HepG2 (cell line): Measurements from ENCODE around the gene RPSA. TPM values are rescaled to one million over a fixed set of nuclear protein-coding genes. Genes with fewer than 3 reads are reported as not detected.

Experiments
- ATAC-seq: fragments of 200-7000 bp; cut with Tn5 transposase; 3 replicates; pipeline ENCODE4 v1.9.1; 2020; ENCODE audit warnings: mild to moderate bottlenecking, moderate library complexity
- BruUV-seq: library from RNA; stranded (reverse); fragments of 400-500 nt; replicated peaks from 2 replicates; lab custom pipeline; 2021; lab: Mats Ljungman, UMichigan
- CTCF ChIA-PET: fragments of 300-600 bp; formaldehyde crosslinking; extraction: SDS; loops from one replicate; lab custom pipeline; 2021; ENCODE audit warnings: low total read pairs, inconsistent platforms, low intra/inter-chr PET ratio; lab: Yijun Ruan, JAX
- POLR2A ChIA-PET: fragments of 350-600 bp; sonication (Branson Sonifier 250); formaldehyde crosslinking; loops from one replicate; lab custom pipeline; 2020; ENCODE audit warnings: antibody characterized with exemption, inconsistent platforms; lab: Yijun Ruan, JAX
- DNase-seq: peaks from one replicate; pipeline ENCODE4 v3.0.0-alpha.2; 2015; ENCODE audit warnings: low spot score
- FAIRE-seq: peaks from 3 replicates; lab custom pipeline; 2011; peaks lifted over from hg19 to GRCh38; lab: Jason Lieb, UNC
- H2AFZ ChIP-seq: one replicate; pipeline ENCODE4 v1.6.1; 2011; ENCODE audit warnings: low read length, inconsistent platforms
- H3K27ac ChIP-seq: fragments of 300-600 bp; 3 replicates; pipeline ENCODE4 v1.8.0; 2011; ENCODE audit warnings: mixed run types, mild to moderate bottlenecking, mixed read lengths, low read length, inconsistent platforms; ENCODE audit not compliant: insufficient read depth; ENCODE audit errors: extremely low read length
- H3K27me3 ChIP-seq, 2 experiments: fragments of 200-600 bp in 1 of 2; 2 replicates in 1 of 2; 3 replicates in 1 of 2; pipeline versions ENCODE4 v1.6.0 to v1.8.0; 2011; ENCODE audit warnings: low read length in 2 of 2, mild to moderate bottlenecking in 2 of 2, moderate library complexity in 2 of 2, inconsistent platforms in 1 of 2; ENCODE audit not compliant: insufficient read depth in 2 of 2, control insufficient read depth in 1 of 2
- H3K36me3 ChIP-seq, 2 experiments: fragments of 200-600 bp in 1 of 2; replicated peaks in 1 of 2; 2 replicates in 1 of 2; 3 replicates in 1 of 2; pipeline versions ENCODE4 v1.5.1 to v1.8.0; 2011; ENCODE audit warnings: low read length in 2 of 2, inconsistent platforms in 1 of 2; ENCODE audit not compliant: insufficient read depth in 2 of 2, control insufficient read depth in 1 of 2
- H3K4me1 ChIP-seq: 2 replicates; pipeline ENCODE4 v1.5.1; 2012; ENCODE audit warnings: low read length, inconsistent platforms; ENCODE audit not compliant: insufficient read depth
- H3K4me2 ChIP-seq: 2 replicates; pipeline ENCODE4 v1.6.0; 2011; ENCODE audit warnings: low read depth, low read length, inconsistent platforms
- H3K4me3 ChIP-seq, 3 experiments: fragments of 200-600 bp in 1 of 3; sonication (generic), shearing (Covaris generic) in 1 of 3; replicated peaks in 1 of 3; 2 replicates each; pipeline ENCODE4 v1.5.1; 2011 to 2016; ENCODE audit warnings: low read length in 3 of 3, inconsistent platforms in 2 of 3, low read depth in 2 of 3, mild to moderate bottlenecking in 2 of 3, control low read depth in 1 of 3, mixed read lengths in 1 of 3; ENCODE audit not compliant: insufficient read depth in 1 of 3
- H3K79me2 ChIP-seq: one replicate; pipeline ENCODE4 v1.6.1; 2011; ENCODE audit warnings: low read length, inconsistent platforms; ENCODE audit not compliant: insufficient read depth
- H3K9ac ChIP-seq: 2 replicates; pipeline ENCODE4 v1.6.0; 2011; ENCODE audit warnings: mild to moderate bottlenecking, low read depth, low read length, inconsistent platforms; ENCODE audit not compliant: insufficient read depth
- H3K9me3 ChIP-seq: 2 replicates; pipeline ENCODE4 v1.5.1; 2012; ENCODE audit warnings: mild to moderate bottlenecking, low read length
- H4K20me1 ChIP-seq: 2 replicates; pipeline ENCODE4 v1.6.0; 2011; ENCODE audit warnings: inconsistent platforms, mild to moderate bottlenecking, low read length, moderate library complexity; ENCODE audit not compliant: insufficient read depth
- ARHGAP35 ChIP-seq: sonication (generic); formaldehyde crosslinking; IDR thresholded peaks from 2 replicates; pipeline ENCODE4 v1.9.0; 2022; ENCODE audit warnings: mild to moderate bottlenecking, inconsistent platforms, moderate library complexity, missing genetic modification reagents, borderline replicate concordance
- CSRNP1 ChIP-seq: sonication (generic); formaldehyde crosslinking; IDR thresholded peaks from 2 replicates; pipeline ENCODE4 v1.8.1; 2023; ENCODE audit warnings: mild to moderate bottlenecking, missing genetic modification reagents
- NFRKB ChIP-seq: fragments of 450-650 bp; IDR thresholded peaks from 2 replicates; pipeline ENCODE4 v1.6.1; 2017
- SMAD1 ChIP-seq: sonication (generic); formaldehyde crosslinking; IDR thresholded peaks from 2 replicates; pipeline ENCODE4 v1.4.0; 2020; ENCODE audit warnings: missing genetic modification reagents, low read depth, mild to moderate bottlenecking, borderline replicate concordance
- ZFP41 ChIP-seq: sonication (generic); formaldehyde crosslinking; IDR thresholded peaks from 2 replicates; pipeline ENCODE4 v1.4.0; 2020; ENCODE audit warnings: mild to moderate bottlenecking, missing genetic modification reagents, borderline replicate concordance
- ZNF230 ChIP-seq: sonication (generic); formaldehyde crosslinking; IDR thresholded peaks from 2 replicates; pipeline ENCODE4 v1.4.0; 2020; ENCODE audit warnings: mild to moderate bottlenecking, missing genetic modification reagents
- ZNF407 ChIP-seq: sonication (generic); formaldehyde crosslinking; IDR thresholded peaks from one replicate; pipeline ENCODE4 v1.5.1; 2020; ENCODE audit warnings: mild to moderate bottlenecking, missing genetic modification reagents; ENCODE audit errors: not compliant biosample characterization
- WGBS: methylation state at CpG from one replicate; pipeline ENCODE4 v1.1.6; 2017; ENCODE audit warnings: low lambda C conversion rate; 5-methylcytosine and 5-hydroxymethylcytosine counted together
- in situ Hi-C: cut with HindIII; loops from 2 replicates; pipeline ENCODE4 v1.10.0; 2017; ENCODE audit warnings: low pct_unique_long_range_greater_than_20kb; ENCODE audit not compliant: extremely low pct_ligation_motif_present
- intact Hi-C: fragments of 100-400 bp; cut with micrococcal nuclease; formaldehyde crosslinking; loops from one replicate; pipeline ENCODE4 v1.10.0; 2022; ENCODE audit not compliant: unreplicated experiment
- polyA plus RNA-seq, 8 experiments: library from polyadenylated mRNA; depleted of rRNA in 3 of 8; stranded (reverse) in 7 of 8; unstranded in 1 of 8; fragments of >200 nt; fragmentation: Illumina TruSeq in 4 of 8; extraction: Trizol in 4 of 8; gene quantifications; 2 replicates each; pipeline versions ENCODE4 v1.2.1 to v1.2.3, GENCODE V29; 2011 to 2016; ENCODE audit warnings: low read depth in 4 of 8, missing spikeins in 1 of 8, mixed read lengths in 1 of 8; ENCODE audit not compliant: insufficient read depth in 1 of 8
- total RNA-seq, 5 experiments: library from RNA; depleted of rRNA; stranded (reverse); fragments of >200 nt; fragmentation: Illumina TruSeq; extraction: Trizol; gene quantifications; 2 replicates each; pipeline ENCODE4 v1.2.3, GENCODE V29; 2016; ENCODE audit warnings: low read depth in 1 of 5
- TF ChIP-seq, protein P1 (sequence below): sonication (generic); formaldehyde crosslinking; IDR thresholded peaks from 2 replicates; pipeline ENCODE4 v1.5.0; 2020; ENCODE audit warnings: missing genetic modification reagents
- TF ChIP-seq, protein P2 (sequence below): sonication (generic); formaldehyde crosslinking; IDR thresholded peaks from 2 replicates; pipeline ENCODE4 v1.4.0; 2020; ENCODE audit warnings: mild to moderate bottlenecking, missing genetic modification reagents
- TF ChIP-seq, protein P3 (sequence below): sonication (generic); formaldehyde crosslinking; IDR thresholded peaks from 2 replicates; pipeline ENCODE4 v1.8.0; 2022; ENCODE audit warnings: missing genetic modification reagents, mild to moderate bottlenecking, borderline replicate concordance

The RPSA gene
- total and polyA plus RNA-seq, 2 of the 13 experiments (the other 11 are each of a cell fraction or from before 2014, with no cell fraction given), result 1,683 to 3,226 TPM

- Histone ChIP-seq H3K36me3 (no peaks in the 10 kb centered on the region), H3K4me2 (no peak overlapping the region), H3K9ac (no peak overlapping the region), H3K79me2 (no peaks in the 10 kb centered on the region), H3K27me3 (no peaks in the 10 kb centered on the region), H3K4me1 (no peaks in the 10 kb centered on the region), H3K27ac (no peak overlapping the region), H4K20me1 (no peaks in the 10 kb centered on the region), H3K9me3 (no peaks in the 10 kb centered on the region), H3K4me3 (no peak overlapping the region), H2AFZ (no peak overlapping the region)
- POLR2A ChIA-PET, result no interaction called here
- no TSS peak for BruUV-seq
- CTCF ChIA-PET, result no interaction called here
- in situ Hi-C loops (no loop called here), intact Hi-C loops (no loop called here)
- FAIRE-seq (no peak), DNase-seq (no peak), ATAC-seq (no peak)
- WGBS, result 5% methylated on average over 2 of the region's 3 CpGs
- TF ChIP-seq ARHGAP35 (CRISPR knock-in tag) (no peak), CSRNP1 (CRISPR knock-in tag) (no peak), NFRKB (no peak), ZFP41 (CRISPR knock-in tag) (no peak), ZNF230 (no peak), ZNF407 (no peak), SMAD1 (CRISPR knock-in tag) (no peak)
- TF ChIP-seq, protein P1, sequence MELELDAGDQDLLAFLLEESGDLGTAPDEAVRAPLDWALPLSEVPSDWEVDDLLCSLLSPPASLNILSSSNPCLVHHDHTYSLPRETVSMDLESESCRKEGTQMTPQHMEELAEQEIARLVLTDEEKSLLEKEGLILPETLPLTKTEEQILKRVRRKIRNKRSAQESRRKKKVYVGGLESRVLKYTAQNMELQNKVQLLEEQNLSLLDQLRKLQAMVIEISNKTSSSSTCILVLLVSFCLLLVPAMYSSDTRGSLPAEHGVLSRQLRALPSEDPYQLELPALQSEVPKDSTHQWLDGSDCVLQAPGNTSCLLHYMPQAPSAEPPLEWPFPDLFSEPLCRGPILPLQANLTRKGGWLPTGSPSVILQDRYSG (CRISPR knock-in tag), result no peak
- TF ChIP-seq, protein P2, sequence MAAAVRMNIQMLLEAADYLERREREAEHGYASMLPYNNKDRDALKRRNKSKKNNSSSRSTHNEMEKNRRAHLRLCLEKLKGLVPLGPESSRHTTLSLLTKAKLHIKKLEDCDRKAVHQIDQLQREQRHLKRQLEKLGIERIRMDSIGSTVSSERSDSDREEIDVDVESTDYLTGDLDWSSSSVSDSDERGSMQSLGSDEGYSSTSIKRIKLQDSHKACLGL (CRISPR knock-in tag), result no peak
- TF ChIP-seq, protein P3, sequence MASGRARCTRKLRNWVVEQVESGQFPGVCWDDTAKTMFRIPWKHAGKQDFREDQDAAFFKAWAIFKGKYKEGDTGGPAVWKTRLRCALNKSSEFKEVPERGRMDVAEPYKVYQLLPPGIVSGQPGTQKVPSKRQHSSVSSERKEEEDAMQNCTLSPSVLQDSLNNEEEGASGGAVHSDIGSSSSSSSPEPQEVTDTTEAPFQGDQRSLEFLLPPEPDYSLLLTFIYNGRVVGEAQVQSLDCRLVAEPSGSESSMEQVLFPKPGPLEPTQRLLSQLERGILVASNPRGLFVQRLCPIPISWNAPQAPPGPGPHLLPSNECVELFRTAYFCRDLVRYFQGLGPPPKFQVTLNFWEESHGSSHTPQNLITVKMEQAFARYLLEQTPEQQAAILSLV (CRISPR knock-in tag), result no peak
Observed at GRCh38 chr3:39454591-39455217, 48.2 kb downstream of the RPSA start.
